Measurements from ENCODE around the gene ZNF710.
"Not testable (repeated sequence)": the region's sequence is repeated elsewhere in the genome, so short reads cannot be mapped to it uniquely, and the experiment has no call there.

ZNF710 gene

GRCh38 chr15:90001062-90001682 lies at the start of gene ZNF710:
ZNF710 (plus strand) TSS chr15:90001324; CDS start chr15:90067138, 65,814 bp downstream.
- peak; percentile 91 for DNase-seq

- no peak for DNase-seq
Observed at GRCh38 chr15:89954541-89954940, 46.6 kb upstream of the ZNF710 start.

GRCh38 chr15:89955449-89955998 lies 45.6 kb upstream of the ZNF710 start:
- DNase-seq = not testable (repeated sequence)

- DNase-seq = no peak
Observed at GRCh38 chr15:89958107-89958805, 42.9 kb upstream of the ZNF710 start.

- no peak for DNase-seq
Observed at GRCh38 chr15:89963301-89964231, 37.6 kb upstream of the ZNF710 start.

- DNase-seq = no peak
Observed at GRCh38 chr15:89964232-89964954, 36.7 kb upstream of the ZNF710 start.

- no peak for DNase-seq
Observed at GRCh38 chr15:89967881-89968280, 33.2 kb upstream of the ZNF710 start.

GRCh38 chr15:89971592-89971997 lies 29.5 kb upstream of the ZNF710 start:
- peak; percentile 70 for DNase-seq

GRCh38 chr15:89972085-89972484 lies 29.0 kb upstream of the ZNF710 start:
- no peak for DNase-seq

GRCh38 chr15:89975482-89976245 lies 25.5 kb upstream of the ZNF710 start:
- no peak for DNase-seq

GRCh38 chr15:89976246-89976600 lies 24.9 kb upstream of the ZNF710 start:
- no peak for DNase-seq

- not testable (repeated sequence) for DNase-seq
Observed at GRCh38 chr15:89977836-89978235, 23.3 kb upstream of the ZNF710 start.

GRCh38 chr15:89978914-89979313 lies 22.2 kb upstream of the ZNF710 start:
- DNase-seq = no peak

GRCh38 chr15:89980896-89981295 lies 20.2 kb upstream of the ZNF710 start:
- no peak for DNase-seq

- DNase-seq = no peak
Observed at GRCh38 chr15:89982315-89983055, 18.6 kb upstream of the ZNF710 start.

- no peak for DNase-seq
Observed at GRCh38 chr15:89984001-89984400, 17.1 kb upstream of the ZNF710 start.

GRCh38 chr15:89984421-89985010 lies 16.6 kb upstream of the ZNF710 start:
- no peak for DNase-seq

GRCh38 chr15:89985111-89985510 lies 16.0 kb upstream of the ZNF710 start:
- no peak for DNase-seq

GRCh38 chr15:89991312-89991711 lies 9.8 kb upstream of the ZNF710 start:
- DNase-seq = no peak

- no peak for DNase-seq
Observed at GRCh38 chr15:89993349-89993748, 7.8 kb upstream of the ZNF710 start.

- DNase-seq = no peak
Observed at GRCh38 chr15:89997079-89997478, 4.0 kb upstream of the ZNF710 start.
